Amygdala (tissue), 56 donors: ENCODE data around the gene ARVCF.

Experiments
- DNase-seq, 56 donors: peaks; one replicate each; lab custom pipeline; 2025; lab: John Stamatoyannopoulos, UW

ARVCF gene

GRCh38 chr22:19965771-19966709 is 50.6 kb downstream of the ARVCF start:
- DNase-seq, result peak in 23 of 56 donors; percentile 10 to 79 (median 40)

GRCh38 chr22:19964701-19965386 is 51.8 kb downstream of the ARVCF start:
- no peak for DNase-seq

- DNase-seq, result no peak
These were observed 52.6 kb downstream of the ARVCF start for GRCh38 chr22:19963863-19964642.

- no peak for DNase-seq
These were observed 53.5 kb downstream of the ARVCF start for GRCh38 chr22:19962909-19963806.

GRCh38 chr22:19962246-19962908 is 54.2 kb downstream of the ARVCF start:
- DNase-seq, result peak in 50 of 56 donors; percentile 26 to 91 (median 69)

- DNase-seq, result no peak
These were observed 54.8 kb downstream of the ARVCF start for GRCh38 chr22:19961868-19962245.

- DNase-seq, result no peak
These were observed 55.4 kb downstream of the ARVCF start for GRCh38 chr22:19961201-19961580.

- DNase-seq, result no peak
These were observed 56.0 kb downstream of the ARVCF start for GRCh38 chr22:19960491-19961200.

GRCh38 chr22:19959587-19960490 is 56.8 kb downstream of the ARVCF start:
- no peak for DNase-seq

GRCh38 chr22:19959043-19959586 is 57.5 kb downstream of the ARVCF start:
- peak in 1 of 56 donors; percentile 33 for DNase-seq

GRCh38 chr22:19958083-19959042 is 58.3 kb downstream of the ARVCF start:
- no peak for DNase-seq

GRCh38 chr22:19957445-19957844 is 59.2 kb downstream of the ARVCF start:
- DNase-seq, result no peak

GRCh38 chr22:19955241-19956128 is 61.1 kb downstream of the ARVCF start:
- DNase-seq, result no peak

- DNase-seq, result no peak
These were observed 65.3 kb downstream of the ARVCF start for GRCh38 chr22:19951346-19951745.
